Type B pancreatic cell (in vitro differentiated cells): Measurements from ENCODE around the gene LRRC73. TPM values are rescaled to one million over a fixed set of nuclear protein-coding genes. Genes with fewer than 3 reads are reported as not detected.
"Not testable (repeated sequence)": the region's sequence is repeated elsewhere in the genome, so short reads cannot be mapped to it uniquely, and the experiment has no call there.

Source experiments
- DNase-seq: peaks from one replicate; pipeline ENCODE4 v3.0.0; 2021; ENCODE audit warnings: mixed read lengths; ENCODE audit not compliant: unreplicated experiment; ENCODE audit errors: extremely low spot score
- H3K27ac Mint-ChIP-seq: 2 replicates; pipeline ENCODE4 v1.8.0; 2021; ENCODE audit warnings: mild to moderate bottlenecking, mixed read lengths
- H3K27me3 Mint-ChIP-seq: 2 replicates; pipeline ENCODE4 v1.8.0; 2021; ENCODE audit warnings: mixed read lengths
- H3K36me3 Mint-ChIP-seq: 2 replicates; pipeline ENCODE4 v1.8.0; 2021; ENCODE audit warnings: mixed read lengths
- H3K4me1 Mint-ChIP-seq: one replicate; pipeline ENCODE4 v1.8.0; 2021; ENCODE audit warnings: mixed read lengths; ENCODE audit not compliant: unreplicated experiment
- H3K4me3 Mint-ChIP-seq: 2 replicates; pipeline ENCODE4 v1.8.0; 2021; ENCODE audit warnings: mild to moderate bottlenecking, mixed read lengths
- H3K9me3 Mint-ChIP-seq: 2 replicates; pipeline ENCODE4 v1.8.0; 2021; ENCODE audit warnings: mixed read lengths
- CTCF ChIP-seq: fragments of 200-600 bp; sonication (generic); conservative IDR thresholded peaks from 2 replicates; pipeline ENCODE4 v1.5.0; 2021; ENCODE audit warnings: antibody characterized with exemption, mild to moderate bottlenecking
- total RNA-seq: library from RNA; stranded (reverse); gene quantifications from 2 replicates; pipeline ENCODE4 v1.2.1, GENCODE V29; 2021; ENCODE audit warnings: low replicate concordance

The LRRC73 gene
- total RNA-seq, 1 donor from 2014 or later = 2.9 TPM

GRCh38 chr6:43471399-43471798, 38.7 kb downstream of the LRRC73 start:
- DNase-seq = no peak
- Mint-ChIP-seq H3K36me3 (no peaks in the 10 kb centered on the region), H3K27ac (no peak overlapping the region), H3K4me3 (no peak overlapping the region), H3K4me1 (no peaks in the 10 kb centered on the region), H3K9me3 (no peaks in the 10 kb centered on the region), H3K27me3 (peaks cover 7% of the 10 kb centered on the region)
- TF ChIP-seq CTCF = no peak

GRCh38 chr6:43469947-43470346, 40.2 kb downstream of the LRRC73 start:
- Mint-ChIP-seq H3K27ac (no peak overlapping the region), H3K9me3 (no peaks in the 10 kb centered on the region), H3K4me3 (no peak overlapping the region), H3K4me1 (no peaks in the 10 kb centered on the region), H3K27me3 (peaks cover 9% of the 10 kb centered on the region), H3K36me3 (no peaks in the 10 kb centered on the region)
- TF ChIP-seq CTCF = no peak
- DNase-seq = no peak

DNA sequence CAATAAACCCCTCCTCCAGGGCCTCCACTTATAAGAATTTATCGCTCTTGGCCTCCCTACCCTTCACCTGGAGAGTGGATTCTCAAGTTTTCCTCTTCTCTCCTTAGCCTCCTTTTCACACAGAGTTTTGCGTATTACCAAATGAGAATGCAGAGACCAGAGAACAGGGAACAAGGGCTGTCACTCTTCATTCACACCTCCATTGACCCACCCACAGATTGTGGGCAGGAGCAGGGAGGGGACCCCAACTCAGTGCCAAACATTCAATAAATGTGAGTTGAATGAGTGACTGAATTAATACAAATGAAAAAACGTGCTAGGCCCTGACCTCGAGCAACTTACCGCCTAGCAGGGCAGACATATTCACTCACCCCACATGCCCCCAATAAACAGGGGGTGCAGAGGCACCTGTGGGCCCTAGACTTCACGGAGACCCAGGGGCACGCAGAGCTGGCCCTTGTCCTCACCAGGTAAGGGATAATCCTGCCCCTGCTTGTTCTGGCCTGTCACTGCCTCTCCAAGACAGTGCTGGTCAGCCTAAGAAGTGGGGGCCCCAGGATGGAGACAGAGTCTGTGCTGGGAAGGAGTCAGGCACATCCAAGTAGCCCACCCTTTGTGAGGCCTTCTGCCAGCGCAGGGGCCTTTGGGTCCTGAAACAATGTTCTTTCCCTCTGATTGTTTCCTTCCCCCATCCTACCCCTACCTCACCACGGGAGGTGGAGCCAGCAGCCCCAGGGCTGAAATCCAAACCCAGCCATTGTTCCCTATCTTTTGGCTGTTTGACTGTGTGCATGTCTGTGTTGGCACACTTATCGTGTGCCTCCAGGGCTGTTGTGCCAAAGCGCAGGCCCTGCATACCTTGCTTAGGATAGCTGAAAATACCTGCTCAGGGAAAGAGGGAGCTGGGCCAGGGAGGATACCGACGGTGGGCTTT, 41.1 kb downstream of the LRRC73 start:
- no peaks in the 10 kb centered on the region for H3K36me3 Mint-ChIP-seq
- H3K9me3 Mint-ChIP-seq = no peaks in the 10 kb centered on the region
- H3K4me3 Mint-ChIP-seq = no peak overlapping the region

DNA sequence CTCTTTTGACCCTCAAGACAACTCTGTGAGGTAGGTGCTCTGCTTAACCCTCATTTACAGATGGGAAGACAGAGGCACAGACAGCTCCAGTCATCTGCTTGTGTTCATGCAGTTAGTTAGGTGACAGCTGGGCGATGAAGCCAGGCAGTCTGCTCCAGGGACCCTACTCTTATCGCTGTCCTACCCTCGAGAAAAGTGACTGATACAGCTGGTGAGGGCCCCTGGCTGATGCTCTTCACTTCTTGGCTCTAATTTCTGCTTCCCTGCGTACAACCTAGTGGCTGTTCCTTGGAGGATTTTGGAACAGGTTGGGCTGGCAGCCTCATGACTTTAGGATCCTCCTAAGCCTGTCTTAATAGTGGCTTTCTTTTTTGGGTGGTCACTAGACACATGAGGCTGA, 41.9 kb downstream of the LRRC73 start:
- Mint-ChIP-seq H3K27me3 (peaks cover 10% of the 10 kb centered on the region), H3K4me3 (no peak overlapping the region), H3K4me1 (no peaks in the 10 kb centered on the region), H3K27ac (no peak overlapping the region), H3K9me3 (no peaks in the 10 kb centered on the region), H3K36me3 (no peaks in the 10 kb centered on the region)
- no peak for TF ChIP-seq CTCF
- no peak for DNase-seq

More for the DNA sequence above, 41.1 kb downstream of the LRRC73 start:
- Mint-ChIP-seq H3K27ac (peak overlapping the region; percentile 76), H3K27me3 (peaks cover 9% of the 10 kb centered on the region), H3K4me1 (no peaks in the 10 kb centered on the region)
- TF ChIP-seq CTCF = no peak
- no peak for DNase-seq

DNA sequence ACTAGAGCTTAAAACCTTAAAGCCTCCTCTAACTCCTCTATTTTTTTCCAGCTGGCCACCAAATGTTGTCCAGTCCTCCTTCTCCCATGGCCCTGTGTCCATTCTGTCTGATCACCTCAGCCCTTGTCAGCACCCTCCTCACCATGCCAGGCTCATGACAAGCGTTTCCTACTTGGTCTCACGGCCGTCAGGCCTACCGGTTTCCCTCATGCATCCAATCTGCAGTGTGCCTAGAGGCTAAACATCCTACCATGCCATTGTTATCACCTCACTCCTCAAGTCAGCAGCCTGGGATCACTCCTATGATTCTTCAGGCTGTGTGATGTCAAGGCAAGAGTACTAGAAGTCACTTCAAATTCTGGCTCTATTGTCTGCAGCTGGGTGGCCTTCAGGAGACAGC, 42.4 kb downstream of the LRRC73 start:
- Mint-ChIP-seq H3K9me3 (no peaks in the 10 kb centered on the region), H3K4me3 (no peak overlapping the region), H3K27me3 (peaks cover 14% of the 10 kb centered on the region), H3K4me1 (no peaks in the 10 kb centered on the region), H3K27ac (no peak overlapping the region), H3K36me3 (no peaks in the 10 kb centered on the region)
- DNase-seq = no peak
- TF ChIP-seq CTCF = no peak

DNA sequence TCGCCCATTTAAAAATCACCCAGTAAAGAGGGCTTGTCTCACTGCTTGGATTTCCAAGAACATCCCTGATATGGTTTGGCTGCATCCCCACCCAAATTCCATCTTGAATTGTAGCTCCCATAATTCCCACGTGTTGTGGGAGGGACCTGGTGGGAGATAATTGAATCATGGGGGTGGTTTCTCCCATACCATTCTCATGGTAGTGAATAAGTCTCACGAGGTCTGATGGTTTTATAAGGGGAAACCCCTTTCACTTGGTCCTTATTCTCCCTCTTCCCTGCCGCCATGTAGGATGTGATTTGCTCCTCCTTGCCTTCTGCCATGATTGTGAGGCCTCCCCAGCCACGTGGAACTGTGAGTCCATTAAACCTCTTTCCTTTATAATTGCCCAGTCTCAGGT, 42.9 kb downstream of the LRRC73 start:
- not testable (repeated sequence) for DNase-seq, H3K27ac Mint-ChIP-seq, H3K36me3 Mint-ChIP-seq, H3K4me3 Mint-ChIP-seq, H3K4me1 Mint-ChIP-seq, H3K9me3 Mint-ChIP-seq
- peaks cover 19% of the 10 kb centered on the region for H3K27me3 Mint-ChIP-seq
